Neuronal stem cell (in vitro differentiated cells): ENCODE measurements around the gene MARVELD3.
"Not testable (repeated sequence)": the region's sequence is repeated elsewhere in the genome, so short reads cannot be mapped to it uniquely, and the experiment has no call there.

Experiments used
- DNase-seq: peaks from one replicate; pipeline ENCODE4 v3.0.0-alpha.2; 2013; ENCODE audit warnings: low spot score
- H2AFZ ChIP-seq: one replicate; pipeline ENCODE4 v1.6.1; 2013; ENCODE audit warnings: mild to moderate bottlenecking, low read length, inconsistent platforms
- H2AK5ac ChIP-seq: 2 replicates; pipeline ENCODE4 v1.6.1; 2013; ENCODE audit warnings: low read depth, mild to moderate bottlenecking, inconsistent platforms, low read length, moderate library complexity, mixed read lengths
- H2BK120ac ChIP-seq: 2 replicates; pipeline ENCODE4 v1.6.1; 2013; ENCODE audit warnings: low read depth, mild to moderate bottlenecking, inconsistent platforms, low read length, moderate library complexity, mixed read lengths
- H2BK12ac ChIP-seq: one replicate; pipeline ENCODE4 v1.6.1; 2013; ENCODE audit warnings: low read length, inconsistent platforms
- H2BK15ac ChIP-seq: 2 replicates; pipeline ENCODE4 v1.6.1; 2013; ENCODE audit warnings: mild to moderate bottlenecking, low read length, inconsistent platforms, mixed read lengths
- H2BK5ac ChIP-seq: one replicate; pipeline ENCODE4 v1.6.1; 2013; ENCODE audit warnings: inconsistent platforms, mild to moderate bottlenecking, low read length, moderate library complexity
- H3K14ac ChIP-seq: one replicate; pipeline ENCODE4 v1.6.1; 2013; ENCODE audit warnings: low read length, inconsistent platforms
- H3K18ac ChIP-seq: 2 replicates; pipeline ENCODE4 v1.6.1; 2013; ENCODE audit warnings: low read length, inconsistent platforms
- H3K23ac ChIP-seq: 2 replicates; pipeline ENCODE4 v1.6.1; 2013; ENCODE audit warnings: low read depth, mild to moderate bottlenecking, mixed read lengths, low read length, inconsistent platforms; ENCODE audit not compliant: poor library complexity
- H3K27ac ChIP-seq: replicated peaks from 3 replicates; pipeline ENCODE4 v1.5.1; 2013; ENCODE audit warnings: low read length, inconsistent platforms
- H3K27me3 ChIP-seq, 3 experiments: 2 replicates each; pipeline ENCODE4 v1.6.1; 2013; ENCODE audit warnings: low read length in 3 of 3, mild to moderate bottlenecking in 2 of 3, inconsistent platforms in 1 of 3, low read depth in 1 of 3, mixed read lengths in 1 of 3, moderate library complexity in 1 of 3; ENCODE audit not compliant: control insufficient read depth in 3 of 3, insufficient read depth in 3 of 3
- H3K36me3 ChIP-seq, 2 donors: replicated peaks in 1 of 2; 2 replicates each; pipeline ENCODE4 v1.6.1; 2013; ENCODE audit warnings: low read length in 2 of 2; ENCODE audit not compliant: control insufficient read depth in 2 of 2, insufficient read depth in 2 of 2
- H3K4ac ChIP-seq: 2 replicates; pipeline ENCODE4 v1.6.1; 2013; ENCODE audit warnings: inconsistent platforms, mild to moderate bottlenecking, low read length, moderate library complexity
- H3K4me1 ChIP-seq, 2 donors: 1 replicate in 1 of 2; 2 replicates in 1 of 2; pipeline ENCODE4 v1.6.1; 2013; ENCODE audit warnings: low read length in 2 of 2, low read depth in 1 of 2; ENCODE audit not compliant: control insufficient read depth in 2 of 2, insufficient read depth in 1 of 2
- H3K4me2 ChIP-seq: one replicate; pipeline ENCODE4 v1.6.1; 2013; ENCODE audit warnings: mild to moderate bottlenecking, low read length, inconsistent platforms; ENCODE audit not compliant: insufficient read depth, poor library complexity, severe bottlenecking
- H3K4me3 ChIP-seq, 2 donors: 2 replicates each; pipeline ENCODE4 v1.5.1; 2013; ENCODE audit warnings: low read length in 2 of 2, mild to moderate bottlenecking in 2 of 2, inconsistent platforms in 1 of 2, moderate library complexity in 1 of 2
- H3K79me1 ChIP-seq: one replicate; pipeline ENCODE4 v1.6.1; 2013; ENCODE audit warnings: low read depth, mild to moderate bottlenecking, inconsistent platforms, low read length, moderate library complexity
- H3K9ac ChIP-seq: one replicate; pipeline ENCODE4 v1.6.1; 2013; ENCODE audit warnings: mild to moderate bottlenecking, low read depth, low read length, inconsistent platforms; ENCODE audit not compliant: poor library complexity
- H3K9me3 ChIP-seq, 2 donors: replicated peaks in 1 of 2; 2 replicates each; pipeline versions ENCODE3 to v1.6.1; 2013; ENCODE audit warnings: low read length in 2 of 2, mild to moderate bottlenecking in 2 of 2, inconsistent platforms in 1 of 2, low read depth in 1 of 2, mixed read lengths in 1 of 2, moderate library complexity in 1 of 2; ENCODE audit not compliant: control insufficient read depth in 2 of 2, insufficient read depth in 1 of 2
- H4K8ac ChIP-seq: one replicate; pipeline ENCODE4 v1.6.1; 2013; ENCODE audit warnings: low read depth, mild to moderate bottlenecking, inconsistent platforms, low read length, moderate library complexity
- H4K91ac ChIP-seq: one replicate; pipeline ENCODE4 v1.6.1; 2013; ENCODE audit warnings: low read length, low read depth, mild to moderate bottlenecking, inconsistent platforms; ENCODE audit not compliant: poor library complexity
- whole genome bisulfite sequencing, 2 donors: extraction: QIAGEN DNeasy Blood & Tissue Kit; methylation state at CpG; one replicate each; pipeline ENCODE4 v1.1.7; 2013; ENCODE audit warnings: missing lambda C conversion rate in 2 of 2, mixed read lengths in 1 of 2; ENCODE audit not compliant: insufficient read length in 2 of 2, insufficient replicate concordance in 1 of 2; ENCODE audit errors: extremely low coverage in 2 of 2; 5-methylcytosine and 5-hydroxymethylcytosine counted together

Gene MARVELD3

GRCh38 chr16:71584543-71585317 is 41.3 kb upstream of the MARVELD3 start:
- Histone ChIP-seq H3K79me1 (no peaks in the 10 kb centered on the region), H3K14ac (no peak overlapping the region), H3K23ac (no peak overlapping the region), H3K4ac (no peak overlapping the region), H3K18ac (no peak overlapping the region), H3K27ac (no peak overlapping the region), H3K4me2 (no peak overlapping the region), H3K27me3 (peaks cover 0 to 22% (median 0%) of the 10 kb centered on the region in 3 experiments), H2BK15ac (no peak overlapping the region), H3K9me3 (no peaks in the 10 kb centered on the region), H2BK12ac (no peak overlapping the region), H3K36me3 (no peaks in the 10 kb centered on the region), H3K9ac (no peak overlapping the region), H2BK120ac (no peak overlapping the region), H3K4me1 (no peaks in the 10 kb centered on the region), H2AFZ (no peak overlapping the region), H3K4me3 (no peak overlapping the region), H4K8ac (no peak overlapping the region), H2AK5ac (no peak overlapping the region), H4K91ac (no peak overlapping the region), H2BK5ac (no peak overlapping the region)
- no peak for DNase-seq
- WGBS, 2 donors: no CpG with 5 or more reads among the region's 3 CpGs

- no peak overlapping the region for H3K27ac ChIP-seq
- H3K9ac ChIP-seq: no peak overlapping the region
- no peak overlapping the region for H2BK5ac ChIP-seq
- H3K18ac ChIP-seq: no peak overlapping the region
- H2BK120ac ChIP-seq: no peak overlapping the region
- no peak overlapping the region for H3K23ac ChIP-seq
- no peak for DNase-seq
- H2AFZ ChIP-seq: no peak overlapping the region
- H2BK15ac ChIP-seq: no peak overlapping the region
- H3K4ac ChIP-seq: no peak overlapping the region
- WGBS, 2 donors: no CpG with 5 or more reads among the region's 4 CpGs
- no peak overlapping the region for H3K14ac ChIP-seq
- no peaks in the 10 kb centered on the region for H3K36me3 ChIP-seq
- no peak overlapping the region for H3K4me3 ChIP-seq
- H3K4me2 ChIP-seq: no peak overlapping the region
- no peak overlapping the region for H4K8ac ChIP-seq
- no peak overlapping the region for H2BK12ac ChIP-seq
- no peak overlapping the region for H4K91ac ChIP-seq
- no peaks in the 10 kb centered on the region for H3K9me3 ChIP-seq
- peaks cover 0 to 22% (median 0%) of the 10 kb centered on the region in 3 experiments for H3K27me3 ChIP-seq
- no peaks in the 10 kb centered on the region for H3K79me1 ChIP-seq
- H3K4me1 ChIP-seq: peaks cover 0 to 1% of the 10 kb centered on the region in 2 donors
- no peak overlapping the region for H2AK5ac ChIP-seq
These were observed 40.7 kb upstream of the MARVELD3 start for GRCh38 chr16:71585318-71585703.

- not testable (repeated sequence) for H2BK15ac ChIP-seq, H3K9me3 ChIP-seq, H2BK120ac ChIP-seq, H3K9ac ChIP-seq, H2BK5ac ChIP-seq, H3K4me2 ChIP-seq, H3K18ac ChIP-seq, H2AK5ac ChIP-seq, H4K91ac ChIP-seq, DNase-seq, H3K23ac ChIP-seq, H3K4ac ChIP-seq, H4K8ac ChIP-seq, H3K14ac ChIP-seq, H2BK12ac ChIP-seq, H3K27ac ChIP-seq, H3K79me1 ChIP-seq, H2AFZ ChIP-seq, H3K36me3 ChIP-seq, H3K4me1 ChIP-seq, H3K4me3 ChIP-seq
- H3K27me3 ChIP-seq: peaks cover 0 to 29% (median 0%) of the 10 kb centered on the region in 3 experiments
- WGBS, 2 donors: no CpG with 5 or more reads among the region's 30 CpGs
These were observed 36.6 kb upstream of the MARVELD3 start for GRCh38 chr16:71589334-71589733.

- WGBS, 2 donors: no CpG with 5 or more reads among the region's 2 CpGs
- not testable (repeated sequence) for H2BK12ac ChIP-seq, H3K14ac ChIP-seq, H2BK120ac ChIP-seq, H3K4me3 ChIP-seq, H3K4me2 ChIP-seq, H3K4me1 ChIP-seq, H3K9me3 ChIP-seq, H2BK15ac ChIP-seq, H3K79me1 ChIP-seq, H3K9ac ChIP-seq, H3K18ac ChIP-seq, DNase-seq, H2AK5ac ChIP-seq, H2BK5ac ChIP-seq, H4K91ac ChIP-seq, H2AFZ ChIP-seq, H4K8ac ChIP-seq, H3K36me3 ChIP-seq, H3K27ac ChIP-seq, H3K23ac ChIP-seq, H3K4ac ChIP-seq
- peaks cover 0 to 26% (median 0%) of the 10 kb centered on the region in 3 experiments for H3K27me3 ChIP-seq
These were observed 35.9 kb upstream of the MARVELD3 start for GRCh38 chr16:71590071-71590470.
